ENCODE data around the gene PRR5.

PRR5 gene

GRCh38 chr22:44759430-44760310 lies 57.7 kb downstream of the PRR5 start:
- no peak for DNase-seq

- no peak for DNase-seq
These were observed 58.5 kb downstream of the PRR5 start for GRCh38 chr22:44760476-44760875.

GRCh38 chr22:44761025-44761424 lies 59.0 kb downstream of the PRR5 start:
- DNase-seq = no peak

GRCh38 chr22:44764373-44764772 lies 62.4 kb downstream of the PRR5 start:
- no peak for DNase-seq

GRCh38 chr22:44764974-44765373 lies 63.0 kb downstream of the PRR5 start:
- DNase-seq = no peak

GRCh38 chr22:44765571-44766285 lies 63.7 kb downstream of the PRR5 start:
- DNase-seq = no peak

GRCh38 chr22:44773082-44773481 lies 71.1 kb downstream of the PRR5 start:
- DNase-seq = no peak

GRCh38 chr22:44775862-44776261 lies 73.9 kb downstream of the PRR5 start:
- DNase-seq = no peak

GRCh38 chr22:44776605-44777363 lies 74.8 kb downstream of the PRR5 start:
- no peak for DNase-seq

- DNase-seq = no peak
These were observed 75.4 kb downstream of the PRR5 start for GRCh38 chr22:44777364-44777755.

GRCh38 chr22:44780876-44781449 lies 79.0 kb downstream of the PRR5 start:
- no peak for DNase-seq

- no peak for DNase-seq
These were observed 80.5 kb downstream of the PRR5 start for GRCh38 chr22:44782363-44782963.

GRCh38 chr22:44783091-44783490 lies 81.1 kb downstream of the PRR5 start:
- no peak for DNase-seq

- no peak for DNase-seq
These were observed 81.6 kb downstream of the PRR5 start for GRCh38 chr22:44783581-44783980.

- DNase-seq = no peak
These were observed 84.1 kb downstream of the PRR5 start for GRCh38 chr22:44786136-44786535.

GRCh38 chr22:44786610-44787009 lies 84.6 kb downstream of the PRR5 start:
- no peak for DNase-seq

All from SHP77 treated with DMSO at 0.1 percent for 48 hours (cell line).